ENCODE data around the gene NAV2.

NAV2 gene

GRCh38 chr11:19736831-19737230 is 24.2 kb downstream of the NAV2 start:
- H3K36me3 ChIP-seq (ENCODE audit: insufficient read depth, low read length): no peaks in the 10 kb centered on the region
- H4K20me1 ChIP-seq (ENCODE audit: insufficient read depth, low read length): no peaks in the 10 kb centered on the region
- H3K27ac ChIP-seq (ENCODE audit: low read length): no peak overlapping the region
- H3K4me1 ChIP-seq (ENCODE audit: insufficient read depth, low read length): no peaks in the 10 kb centered on the region
- no peak overlapping the region for H3K9ac ChIP-seq (ENCODE audit: low read depth, low read length)
- no peaks in the 10 kb centered on the region for H3K79me2 ChIP-seq (ENCODE audit: insufficient read depth, low read length)
- no peak overlapping the region for H3K4me2 ChIP-seq (ENCODE audit: insufficient read depth, low read length)
- TF ChIP-seq CTCF (IDR thresholded peaks at IDR 0.05; ENCODE audit: borderline replicate concordance, extremely low read depth, low read length, poor library complexity, severe bottlenecking) (no peak), EZH2 (IDR thresholded peaks at IDR 0.05; ENCODE audit: borderline replicate concordance, low read depth, low read length, severe bottlenecking) (no peak)
- H3K4me3 ChIP-seq (ENCODE audit: low read depth in 1 of 2, low read length in 2 of 2): no peak overlapping the region
- DNase-seq (no peak), ATAC-seq (ENCODE audit: insufficient read depth, low read depth) (no peak)
- H3K27me3 ChIP-seq (ENCODE audit: insufficient read depth, low read length, poor library complexity): peaks cover 22% of the 10 kb centered on the region
- no peaks in the 10 kb centered on the region for H3K9me3 ChIP-seq (ENCODE audit: insufficient read depth, low read length, severe bottlenecking)
- no peak overlapping the region for H2AFZ ChIP-seq (ENCODE audit: low read depth, low read length)

GRCh38 chr11:19737575-19737974 is 24.9 kb downstream of the NAV2 start:
- Histone ChIP-seq H2AFZ (ENCODE audit: low read depth, low read length) (no peak overlapping the region), H3K4me3 (ENCODE audit: low read depth in 1 of 2, low read length in 2 of 2) (no peak overlapping the region), H3K36me3 (ENCODE audit: insufficient read depth, low read length) (no peaks in the 10 kb centered on the region), H4K20me1 (ENCODE audit: insufficient read depth, low read length) (0 out of 2 replicates have a peak, but pooled peaks cover 4% of the 10 kb centered on the region), H3K9ac (ENCODE audit: low read depth, low read length) (no peak overlapping the region), H3K79me2 (ENCODE audit: insufficient read depth, low read length) (no peaks in the 10 kb centered on the region), H3K4me2 (ENCODE audit: insufficient read depth, low read length) (no peak overlapping the region), H3K4me1 (ENCODE audit: insufficient read depth, low read length) (no peaks in the 10 kb centered on the region), H3K9me3 (ENCODE audit: insufficient read depth, low read length, severe bottlenecking) (no peaks in the 10 kb centered on the region), H3K27me3 (ENCODE audit: insufficient read depth, low read length, poor library complexity) (peaks cover 22% of the 10 kb centered on the region), H3K27ac (ENCODE audit: low read length) (no peak overlapping the region)
- ATAC-seq (ENCODE audit: insufficient read depth, low read depth) (no peak), DNase-seq (no peak)
- TF ChIP-seq EZH2 (IDR thresholded peaks at IDR 0.05; ENCODE audit: borderline replicate concordance, low read depth, low read length, severe bottlenecking) (no peak), CTCF (IDR thresholded peaks at IDR 0.05; ENCODE audit: borderline replicate concordance, extremely low read depth, low read length, poor library complexity, severe bottlenecking) (no peak)

- no peak overlapping the region for H3K4me3 ChIP-seq (ENCODE audit: low read depth in 1 of 2, low read length in 2 of 2)
- H4K20me1 ChIP-seq (ENCODE audit: insufficient read depth, low read length): 0 out of 2 replicates have a peak, but pooled peaks cover 4% of the 10 kb centered on the region
- ATAC-seq (ENCODE audit: insufficient read depth, low read depth) (no peak), DNase-seq (no peak)
- H3K4me1 ChIP-seq (ENCODE audit: insufficient read depth, low read length): no peaks in the 10 kb centered on the region
- H2AFZ ChIP-seq (ENCODE audit: low read depth, low read length): no peak overlapping the region
- no peaks in the 10 kb centered on the region for H3K36me3 ChIP-seq (ENCODE audit: insufficient read depth, low read length)
- no peaks in the 10 kb centered on the region for H3K9me3 ChIP-seq (ENCODE audit: insufficient read depth, low read length, severe bottlenecking)
- no peak overlapping the region for H3K4me2 ChIP-seq (ENCODE audit: insufficient read depth, low read length)
- H3K27ac ChIP-seq (ENCODE audit: low read length): no peak overlapping the region
- TF ChIP-seq EZH2 (IDR thresholded peaks at IDR 0.05; ENCODE audit: borderline replicate concordance, low read depth, low read length, severe bottlenecking): no peak
- peaks cover 22% of the 10 kb centered on the region for H3K27me3 ChIP-seq (ENCODE audit: insufficient read depth, low read length, poor library complexity)
- H3K79me2 ChIP-seq (ENCODE audit: insufficient read depth, low read length): no peaks in the 10 kb centered on the region
- H3K9ac ChIP-seq (ENCODE audit: low read depth, low read length): no peak overlapping the region
Measured at GRCh38 chr11:19738124-19738523, 25.5 kb downstream of the NAV2 start.

- no peak for DNase-seq
- Histone ChIP-seq H3K9me3 (ENCODE audit: insufficient read depth, low read length, severe bottlenecking) (no peaks in the 10 kb centered on the region), H3K4me2 (ENCODE audit: insufficient read depth, low read length) (no peak overlapping the region), H3K27me3 (ENCODE audit: insufficient read depth, low read length, poor library complexity) (peaks cover 22% of the 10 kb centered on the region), H3K4me1 (ENCODE audit: insufficient read depth, low read length) (no peaks in the 10 kb centered on the region), H3K9ac (ENCODE audit: low read depth, low read length) (no peak overlapping the region), H3K4me3 (ENCODE audit: low read depth in 1 of 2, low read length in 2 of 2) (no peak overlapping the region), H4K20me1 (ENCODE audit: insufficient read depth, low read length) (0 out of 2 replicates have a peak, but pooled peaks cover 4% of the 10 kb centered on the region), H2AFZ (ENCODE audit: low read depth, low read length) (no peak overlapping the region), H3K79me2 (ENCODE audit: insufficient read depth, low read length) (no peaks in the 10 kb centered on the region), H3K27ac (ENCODE audit: low read length) (no peak overlapping the region), H3K36me3 (ENCODE audit: insufficient read depth, low read length) (no peaks in the 10 kb centered on the region)
- ATAC-seq (ENCODE audit: insufficient read depth, low read depth): no peak
- TF ChIP-seq CTCF (IDR thresholded peaks at IDR 0.05; ENCODE audit: borderline replicate concordance, extremely low read depth, low read length, poor library complexity, severe bottlenecking): no peak
- no peak for TF ChIP-seq EZH2 (IDR thresholded peaks at IDR 0.05; ENCODE audit: borderline replicate concordance, low read depth, low read length, severe bottlenecking)
Measured at GRCh38 chr11:19739872-19740271, 27.2 kb downstream of the NAV2 start.

All from DND-41 (cell line).